Germinal center (tissue), 1 donor: ENCODE data around the gene KIRREL3.

ENCODE experiments used
- DNase-seq: peaks from one replicate; pipeline ENCODE4 v3.0.0; 2012; ENCODE audit warnings: mixed read lengths, low spot score

The KIRREL3 gene

DNA sequence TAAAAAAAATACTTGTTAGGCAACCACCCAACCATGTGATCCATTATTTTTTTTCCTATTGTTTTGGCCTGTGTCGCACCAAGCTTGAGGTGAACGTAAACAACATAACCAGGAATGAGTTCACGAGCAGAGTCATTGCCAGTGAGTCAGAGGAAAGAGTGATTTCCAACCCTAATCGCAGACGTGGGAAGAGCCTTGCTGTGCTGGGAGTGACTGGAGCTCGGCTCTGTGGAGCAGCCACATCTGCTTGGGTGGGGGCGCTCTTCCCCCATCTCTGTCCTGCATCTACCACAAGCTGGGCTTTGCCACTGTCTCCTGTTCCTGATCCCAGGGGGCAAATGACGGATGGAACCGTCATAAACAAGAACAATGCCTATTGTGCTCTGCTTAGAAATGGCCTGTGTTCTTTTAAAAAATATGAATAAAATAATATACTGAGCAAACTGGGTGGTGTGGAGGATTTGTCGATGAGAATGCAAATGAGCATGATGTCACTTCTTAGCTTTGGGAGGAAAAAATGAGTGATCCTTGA is 210.0 kb downstream of the KIRREL3 start:
- no peak for DNase-seq

GRCh38 chr11:126782810-126783209 is 217.8 kb downstream of the KIRREL3 start:
- no peak for DNase-seq

DNA sequence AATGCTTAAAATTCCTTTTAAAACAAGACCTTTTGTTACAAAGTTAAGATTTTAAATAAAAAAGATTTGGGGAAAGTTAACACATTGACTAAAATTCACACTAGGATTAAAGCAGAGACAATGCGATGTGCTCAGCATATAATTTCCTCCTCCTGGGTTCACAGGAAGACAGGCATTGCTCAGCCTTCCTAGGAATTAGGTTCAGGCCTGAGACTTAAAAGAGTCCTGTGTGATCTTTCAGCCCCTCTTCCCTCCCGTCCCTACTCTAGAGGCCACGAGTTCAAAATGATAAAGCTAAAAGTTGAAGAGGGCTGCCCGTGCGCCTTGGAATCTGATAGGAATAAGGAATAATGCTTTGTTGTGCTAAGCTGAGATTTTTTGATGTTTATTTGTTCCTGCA is 218.6 kb downstream of the KIRREL3 start:
- DNase-seq: no peak

- no peak for DNase-seq
Observed at GRCh38 chr11:126776119-126776518, 224.5 kb downstream of the KIRREL3 start.

- no peak for DNase-seq
Observed at GRCh38 chr11:126772267-126772666, 228.3 kb downstream of the KIRREL3 start.

GRCh38 chr11:126768702-126769101 is 231.9 kb downstream of the KIRREL3 start:
- no peak for DNase-seq

- no peak for DNase-seq
Observed at GRCh38 chr11:126766440-126766839, 234.1 kb downstream of the KIRREL3 start.

- no peak for DNase-seq
Observed at GRCh38 chr11:126765196-126765595, 235.4 kb downstream of the KIRREL3 start.

- no peak for DNase-seq
Observed at GRCh38 chr11:126764231-126764630, 236.3 kb downstream of the KIRREL3 start.

- no peak for DNase-seq
Observed at GRCh38 chr11:126756855-126757254, 243.7 kb downstream of the KIRREL3 start.

DNA sequence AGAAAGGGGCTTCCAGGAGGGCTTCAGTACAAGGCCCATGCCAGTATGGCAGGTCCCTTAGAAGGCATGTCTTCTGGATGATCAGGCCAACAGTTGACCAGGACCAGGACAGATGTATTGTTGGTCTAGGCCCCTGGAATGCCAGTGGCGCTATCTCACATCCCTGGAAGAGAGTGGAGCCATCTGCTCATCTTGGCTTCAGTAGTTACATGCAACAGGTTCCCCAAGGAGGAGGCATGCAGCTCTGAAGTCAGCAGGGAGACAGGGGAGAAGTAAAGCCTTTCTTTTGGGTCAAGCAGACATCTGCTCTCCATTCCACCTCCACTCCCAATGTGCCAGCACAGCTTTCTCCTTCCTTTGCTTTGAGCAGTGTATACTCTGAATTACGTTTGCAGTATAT is 244.1 kb downstream of the KIRREL3 start:
- DNase-seq: no peak

DNA sequence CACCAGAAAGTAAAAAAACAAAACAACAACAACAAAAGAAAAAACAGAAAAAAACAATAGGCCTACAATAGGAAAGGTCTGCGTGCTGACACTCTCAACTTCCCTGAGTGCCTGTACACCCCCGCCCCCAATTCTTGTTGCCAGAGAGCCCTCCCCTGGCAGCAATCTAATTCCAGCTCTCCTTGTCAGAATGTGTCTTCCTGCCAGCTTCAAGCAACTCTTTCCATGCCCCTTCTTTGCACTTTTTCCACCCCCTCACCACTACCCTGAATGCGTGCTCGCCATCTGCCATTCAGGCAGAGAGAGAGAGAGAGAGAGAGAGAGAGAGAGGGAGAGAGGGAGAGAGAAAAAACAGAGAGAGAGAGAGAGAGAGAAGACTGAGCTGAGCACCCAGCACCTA is 245.0 kb downstream of the KIRREL3 start:
- no peak for DNase-seq

- no peak for DNase-seq
Observed at GRCh38 chr11:126754591-126755426, 245.8 kb downstream of the KIRREL3 start.

DNA sequence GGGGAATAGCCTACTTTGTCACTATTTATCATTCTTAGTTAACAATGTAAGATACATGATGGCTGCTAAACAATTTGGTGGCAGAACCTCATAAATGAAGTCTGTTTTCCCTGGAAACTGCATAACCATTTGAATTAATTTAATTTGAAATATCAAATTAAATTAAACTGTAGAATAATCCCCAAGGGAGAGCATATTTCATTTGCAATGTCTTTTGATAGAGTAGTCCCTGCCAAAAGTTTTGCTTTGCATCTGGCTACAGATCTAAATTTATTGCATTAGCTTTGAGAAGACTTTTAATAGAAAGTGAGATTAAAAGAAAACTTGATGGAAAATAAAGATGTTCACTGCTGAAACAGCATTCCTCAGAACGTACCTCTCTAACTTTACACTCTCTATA is 246.6 kb downstream of the KIRREL3 start:
- DNase-seq: no peak

DNA sequence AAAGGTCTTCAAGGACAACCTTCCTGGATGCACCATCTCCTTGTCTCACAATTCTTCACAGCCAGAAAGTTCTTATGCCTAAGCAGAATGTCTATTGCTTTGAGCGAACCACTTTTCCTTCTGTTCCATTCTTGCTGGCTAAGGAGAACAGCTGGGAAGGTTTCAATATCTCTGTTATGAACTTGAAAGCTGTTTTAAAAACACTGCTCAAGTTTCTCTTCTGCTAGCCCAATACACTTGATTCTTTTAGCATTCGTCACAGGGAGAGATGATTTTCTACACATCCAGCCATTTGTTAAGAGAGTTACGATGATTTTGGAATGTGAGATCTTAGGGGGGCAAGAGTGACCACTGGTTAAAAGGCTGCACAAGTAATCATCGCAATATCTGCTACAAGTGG is 249.3 kb downstream of the KIRREL3 start:
- DNase-seq: no peak

GRCh38 chr11:126748793-126749192 is 251.8 kb downstream of the KIRREL3 start:
- no peak for DNase-seq

DNA sequence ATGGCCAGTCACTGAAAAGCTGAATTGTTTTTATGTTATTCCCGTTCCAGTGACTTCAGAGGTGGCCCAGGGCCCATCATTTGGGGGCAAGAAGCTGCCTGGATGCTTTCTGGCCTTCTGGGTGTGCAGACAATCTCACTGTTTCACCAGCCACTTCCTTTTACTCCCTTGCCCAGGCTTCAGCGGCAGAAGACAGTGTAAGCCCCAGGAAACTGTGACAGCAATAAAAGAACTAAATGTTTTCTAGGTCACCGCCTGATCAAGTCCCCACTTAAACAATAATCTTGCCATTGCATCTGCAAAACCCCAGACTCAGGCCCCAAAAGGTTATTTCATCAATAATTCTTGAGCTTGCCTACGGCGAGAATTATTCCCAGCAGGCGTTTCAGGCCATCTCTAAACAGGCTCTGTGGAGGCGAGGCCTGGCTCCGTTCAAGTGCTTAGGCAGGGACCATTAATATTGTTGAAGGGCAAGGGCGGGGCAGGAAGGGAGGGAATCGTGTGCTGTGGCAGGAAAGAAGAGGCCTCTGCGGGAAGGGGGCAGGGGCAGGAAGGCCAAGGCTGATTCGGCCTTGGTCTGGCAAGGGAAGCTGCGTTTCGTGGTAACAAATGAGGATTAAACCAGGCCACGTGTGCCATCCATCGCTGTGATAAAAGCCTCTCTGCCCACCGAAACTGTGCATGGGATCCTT is 252.3 kb downstream of the KIRREL3 start:
- DNase-seq: no peak

GRCh38 chr11:126747315-126747714 is 253.3 kb downstream of the KIRREL3 start:
- DNase-seq: no peak

- no peak for DNase-seq
Observed at GRCh38 chr11:126746443-126746842, 254.1 kb downstream of the KIRREL3 start.

DNA sequence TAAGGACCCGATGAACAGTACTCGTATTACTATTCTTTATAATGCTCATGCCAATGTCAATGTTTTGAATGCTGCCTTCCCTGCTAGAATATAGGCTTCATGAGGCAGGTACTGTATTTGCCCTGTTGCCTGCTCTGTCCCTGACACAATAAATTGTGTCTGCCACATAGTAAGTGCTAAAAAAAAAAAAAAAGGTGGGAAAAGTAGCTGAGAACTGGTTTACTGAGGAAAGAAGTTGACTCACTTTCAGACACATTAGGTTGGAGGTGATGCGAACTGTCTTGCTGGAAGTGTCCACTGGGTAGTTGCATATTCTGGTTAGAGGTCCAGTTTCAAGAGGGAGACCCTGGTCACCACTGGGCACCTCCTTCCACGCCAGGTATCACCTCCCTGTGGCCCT is 255.9 kb downstream of the KIRREL3 start:
- DNase-seq: no peak

DNA sequence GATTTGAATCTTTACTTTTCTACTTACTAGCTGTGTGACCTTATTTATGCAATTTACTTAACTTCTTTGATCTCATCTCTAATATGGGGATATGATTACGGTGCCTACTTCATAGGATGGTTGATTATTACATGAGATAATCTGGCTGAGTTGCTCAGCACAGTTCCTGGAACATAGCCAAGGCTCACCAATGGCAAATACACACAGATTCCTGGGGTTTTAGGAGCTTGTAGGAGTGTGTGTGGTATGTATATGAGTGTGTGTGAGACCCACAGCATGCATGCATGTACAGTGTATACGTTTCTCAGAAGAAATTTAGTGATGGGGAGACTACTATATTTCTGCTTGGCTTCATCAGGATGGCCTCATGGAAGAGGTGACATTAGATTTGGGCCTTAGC is 256.9 kb downstream of the KIRREL3 start:
- DNase-seq: no peak

DNA sequence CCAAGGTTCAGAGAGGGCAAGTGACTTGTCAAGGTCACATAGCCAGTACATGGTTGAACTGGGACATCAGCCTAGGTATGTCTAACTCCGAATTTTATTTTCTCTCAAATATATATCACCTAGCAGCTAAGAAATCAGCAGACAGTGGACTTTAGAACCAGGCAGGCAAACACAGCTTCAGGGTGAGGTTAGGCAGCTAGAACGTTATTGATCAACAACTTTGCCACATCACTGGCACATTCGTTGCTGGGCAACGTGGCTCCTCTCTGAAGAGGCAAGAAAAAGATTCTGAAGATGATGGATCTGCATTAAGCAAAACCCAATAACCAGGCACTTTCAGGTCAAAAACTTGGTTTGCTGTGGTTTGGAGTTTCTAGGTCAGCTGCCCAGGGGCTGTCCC is 258.0 kb downstream of the KIRREL3 start:
- no peak for DNase-seq

DNA sequence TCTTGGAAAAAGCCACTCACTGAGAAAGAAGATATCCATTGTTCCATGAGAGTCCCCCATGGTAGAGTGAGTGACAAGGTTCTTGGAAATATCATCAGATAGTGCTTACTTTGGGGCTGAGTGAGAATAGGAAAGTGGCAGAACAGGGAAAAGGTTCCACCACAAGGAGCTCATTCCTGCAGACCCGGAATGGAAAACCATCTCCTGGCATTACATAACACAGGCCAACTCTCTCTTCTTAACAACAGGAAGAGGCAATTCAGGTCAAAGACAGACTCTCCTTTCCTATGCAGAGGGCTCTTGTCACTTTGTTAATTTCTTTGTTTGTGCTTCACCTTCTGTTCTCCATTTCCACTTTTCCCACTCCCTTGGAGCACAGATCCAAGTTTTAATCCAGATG is 259.7 kb downstream of the KIRREL3 start:
- DNase-seq: no peak
